Right lobe of liver (tissue), 6 donors: ENCODE data around the gene CCDC122. TPM values are rescaled to one million over a fixed set of nuclear protein-coding genes. Genes with fewer than 3 reads are reported as not detected.

ENCODE experiments used
- ATAC-seq, 4 donors: fragments of 200-7000 bp; cut with Tn5 transposase; one replicate each; pipeline ENCODE4 v1.9.1; 2020; ENCODE audit warnings: mild to moderate bottlenecking in 4 of 4, moderate library complexity in 4 of 4
- DNase-seq, 3 donors: peaks; one replicate each; pipeline ENCODE4 v3.0.0-alpha.2; 2020
- H3K27ac ChIP-seq, 3 donors: fragments of 200-600 bp; one replicate each; pipeline ENCODE4 v1.8.0; 2022
- H3K27me3 ChIP-seq, 2 donors: fragments of 200-600 bp; one replicate each; pipeline ENCODE4 v1.8.0; 2022
- H3K36me3 ChIP-seq, 4 donors: fragments of 200-600 bp; sonication (generic) in 1 of 4; one replicate each; pipeline versions ENCODE4 v1.5.1 to v1.8.0; 2017 to 2022; ENCODE audit warnings: control low read depth in 1 of 4
- H3K4me1 ChIP-seq, 4 donors: fragments of 200-600 bp; sonication (generic) in 1 of 4; one replicate each; pipeline versions ENCODE4 v1.5.1 to v1.8.0; 2017 to 2022; ENCODE audit warnings: control low read depth in 1 of 4
- H3K4me3 ChIP-seq, 3 donors: fragments of 200-600 bp; one replicate each; pipeline ENCODE4 v1.8.0; 2022
- H3K9me3 ChIP-seq, 4 donors: fragments of 200-600 bp; sonication (generic) in 1 of 4; one replicate each; pipeline versions ENCODE4 v1.5.1 to v1.8.0; 2017 to 2022; ENCODE audit warnings: control low read depth in 1 of 4
- POLR2A ChIP-seq: fragments of 450-650 bp; IDR thresholded peaks from one replicate; pipeline ENCODE4 v1.6.1; 2017; ENCODE audit warnings: antibody characterized with exemption, mild to moderate bottlenecking
- WGBS: methylation state at CpG from one replicate; pipeline ENCODE4 v1.1.6; 2018; ENCODE audit warnings: low coverage, low lambda C conversion rate; ENCODE audit not compliant: insufficient coverage; ENCODE audit errors: missing lambda C conversion rate; 5-methylcytosine and 5-hydroxymethylcytosine counted together
- intact Hi-C, 2 donors: fragments of 100-400 bp; cut with DNase I; formaldehyde crosslinking; loops; one replicate each; pipeline versions ENCODE4 v1.11.2 to v1.14.1; 2022
- total RNA-seq, 6 experiments: library from RNA; depleted of rRNA in 2 of 6; stranded (reverse); fragments of >200 nt in 2 of 6; fragmentation: NEBNext Ultra II Directional in 3 of 6; extraction: Animal tissue kit (Norgen Biotek cat#: 25700) in 3 of 6; gene quantifications; one replicate each; pipeline versions ENCODE4 v1.1.0 to v1.2.4, GENCODE V29; 2016 to 2023
- TF ChIP-seq, protein P1 (sequence below), 4 donors: fragments of 200-600 bp in 3 of 4; fragments of 450-650 bp in 1 of 4; IDR thresholded peaks; one replicate each; pipeline versions ENCODE4 v1.5.1 to v1.8.0; 2016 to 2022; ENCODE audit warnings: antibody characterized with exemption in 4 of 4, mild to moderate bottlenecking in 2 of 4
- donor health status: DM: no; HTN: yes; CAD: no.
- donor health status: DM: no; HTN: no; CAD: no.
- donor health status: DM: no; HTN: no; CAD: no.
- donor health status: DM: no; HTN: yes; CAD: no.
- donor health status: DM: no; HTN: yes; CAD: no.

The CCDC122 gene
- total RNA-seq, 6 experiments from 2014 or later: 1.7 to 4.9 (median 3.1) TPM

DNA sequence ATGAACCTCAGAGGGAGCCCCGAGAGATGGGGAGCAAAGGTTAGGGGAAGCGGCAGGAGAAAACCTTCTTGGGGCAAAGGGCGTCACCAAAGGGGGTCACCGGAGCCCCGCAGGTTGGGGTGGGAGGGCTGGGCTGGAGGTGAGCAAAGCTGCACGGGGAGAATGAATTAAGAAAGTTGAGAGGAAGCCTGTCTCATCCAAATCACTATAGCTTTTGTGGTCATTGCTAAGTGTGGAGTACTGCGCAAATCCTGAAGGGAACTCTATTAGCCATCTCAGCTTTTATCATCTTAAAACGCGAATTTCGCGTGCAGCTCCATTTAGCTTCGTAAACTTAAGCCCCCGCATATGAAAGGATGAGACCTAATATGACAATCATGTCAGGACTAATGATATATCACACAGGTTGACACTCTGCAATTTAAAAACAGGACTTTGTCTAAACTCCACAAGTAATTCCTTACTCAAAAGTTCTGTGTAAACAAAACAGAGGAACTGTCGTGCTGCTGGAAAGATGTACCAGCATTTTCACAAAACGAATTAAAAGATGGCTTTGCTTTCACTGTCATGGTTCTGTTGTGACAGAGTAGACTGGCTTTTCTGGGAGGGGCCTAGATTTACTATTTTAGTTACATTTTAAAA is 795 bp upstream of the CCDC122 start:
- intact Hi-C loops: no loop called here
- WGBS: 42% methylated on average over 15 of the region's 15 CpGs
- TF ChIP-seq POLR2A: no peak
- TF ChIP-seq, protein P1, sequence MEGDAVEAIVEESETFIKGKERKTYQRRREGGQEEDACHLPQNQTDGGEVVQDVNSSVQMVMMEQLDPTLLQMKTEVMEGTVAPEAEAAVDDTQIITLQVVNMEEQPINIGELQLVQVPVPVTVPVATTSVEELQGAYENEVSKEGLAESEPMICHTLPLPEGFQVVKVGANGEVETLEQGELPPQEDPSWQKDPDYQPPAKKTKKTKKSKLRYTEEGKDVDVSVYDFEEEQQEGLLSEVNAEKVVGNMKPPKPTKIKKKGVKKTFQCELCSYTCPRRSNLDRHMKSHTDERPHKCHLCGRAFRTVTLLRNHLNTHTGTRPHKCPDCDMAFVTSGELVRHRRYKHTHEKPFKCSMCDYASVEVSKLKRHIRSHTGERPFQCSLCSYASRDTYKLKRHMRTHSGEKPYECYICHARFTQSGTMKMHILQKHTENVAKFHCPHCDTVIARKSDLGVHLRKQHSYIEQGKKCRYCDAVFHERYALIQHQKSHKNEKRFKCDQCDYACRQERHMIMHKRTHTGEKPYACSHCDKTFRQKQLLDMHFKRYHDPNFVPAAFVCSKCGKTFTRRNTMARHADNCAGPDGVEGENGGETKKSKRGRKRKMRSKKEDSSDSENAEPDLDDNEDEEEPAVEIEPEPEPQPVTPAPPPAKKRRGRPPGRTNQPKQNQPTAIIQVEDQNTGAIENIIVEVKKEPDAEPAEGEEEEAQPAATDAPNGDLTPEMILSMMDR (IDR thresholded peaks at IDR 0.05): peak in 1 of 4 donors; percentile 12

DNA sequence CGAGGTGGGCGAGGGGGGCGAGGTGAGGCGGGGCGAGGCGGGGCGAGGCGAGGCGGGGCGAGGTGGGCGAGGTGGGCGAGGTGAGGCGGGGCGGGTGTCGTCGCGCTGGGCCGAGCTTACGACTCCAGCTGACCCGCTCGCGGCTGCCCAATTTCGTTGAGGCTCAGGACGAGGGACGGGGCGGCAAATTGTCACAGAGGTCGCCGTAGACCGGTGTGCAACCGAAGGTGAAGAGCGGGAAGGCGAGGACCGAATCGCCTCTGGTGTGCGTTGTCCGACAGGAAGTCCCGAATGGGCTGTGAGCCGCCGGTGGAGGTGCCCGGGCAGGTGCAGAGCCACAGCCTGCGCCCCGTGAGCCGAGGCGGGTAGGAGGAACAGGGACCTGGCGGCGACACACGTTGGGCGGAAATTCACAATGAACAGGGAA is 228 bp upstream of the CCDC122 start, which contains the start of gene LACC1:
Gene LACC1, plus strand, starts transcription at position 150 of the 427 bp plus-strand sequence. CDS start 1,082 bp downstream, outside the sequence.
- no peaks in the 10 kb centered on the region for H3K36me3 ChIP-seq
- TF ChIP-seq, protein P1 (IDR thresholded peaks at IDR 0.05): no peak
- TF ChIP-seq POLR2A: no peak
- peak; percentile 81 to 88 (median 84) for ATAC-seq
- H3K27me3 ChIP-seq: no peaks in the 10 kb centered on the region
- peak within 1 kb of the TSS; percentile 67 to 77 (median 77) for H3K4me3 ChIP-seq
- WGBS: 0% methylated on average over 17 of the region's 48 CpGs
- no peaks in the 10 kb centered on the region for H3K9me3 ChIP-seq
- peaks cover 0 to 9% (median 4%) of the 10 kb centered on the region in 4 donors for H3K4me1 ChIP-seq
- intact Hi-C loops: no loop called here
- peak within 1 kb of the TSS; percentile 89 to 95 (median 92) for H3K27ac ChIP-seq
- DNase-seq: peak in 1 of 3 donors; percentile 68

More for the DNA sequence above, 795 bp upstream of the CCDC122 start:
- peaks cover 0 to 9% (median 4%) of the 10 kb centered on the region in 4 donors for H3K4me1 ChIP-seq
- H3K36me3 ChIP-seq: no peaks in the 10 kb centered on the region
- DNase-seq: no peak
- H3K27ac ChIP-seq: peak overlapping the region; percentile 89 to 95 (median 92)
- H3K9me3 ChIP-seq: no peaks in the 10 kb centered on the region
- no peaks in the 10 kb centered on the region for H3K27me3 ChIP-seq
- peak overlapping the region; percentile 67 to 77 (median 77) for H3K4me3 ChIP-seq
- no peak for ATAC-seq

DNA sequence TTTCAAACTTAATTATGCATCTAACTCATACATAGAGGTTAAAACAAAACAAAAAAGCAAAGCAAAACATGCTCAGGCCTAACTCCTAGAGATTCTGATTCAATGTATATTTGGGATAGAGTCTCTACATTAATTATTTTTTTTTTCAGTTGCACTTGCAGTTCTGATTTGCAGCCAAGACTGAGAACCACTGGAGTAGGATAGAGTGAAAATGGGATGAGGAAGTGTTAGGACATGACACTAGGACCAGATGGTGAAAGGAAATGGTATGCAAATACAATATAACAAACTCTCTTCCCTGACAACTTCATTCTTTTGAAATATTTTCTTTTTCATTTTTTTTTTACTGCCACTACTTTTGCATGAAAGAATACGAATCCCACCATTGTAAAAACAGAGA is 1.8 kb downstream of the CCDC122 start:
- Histone ChIP-seq H3K4me3 (no peak overlapping the region), H3K36me3 (no peaks in the 10 kb centered on the region), H3K4me1 (peaks cover 0 to 9% (median 4%) of the 10 kb centered on the region in 4 donors), H3K9me3 (no peaks in the 10 kb centered on the region), H3K27ac (no peak overlapping the region), H3K27me3 (no peaks in the 10 kb centered on the region)
- 81% methylated on average over 1 of the region's 1 CpG for WGBS
- ATAC-seq: no peak
- no peak for DNase-seq
- intact Hi-C loops: no loop called here
- no peak for TF ChIP-seq POLR2A
- TF ChIP-seq, protein P1 (IDR thresholded peaks at IDR 0.05): no peak

DNA sequence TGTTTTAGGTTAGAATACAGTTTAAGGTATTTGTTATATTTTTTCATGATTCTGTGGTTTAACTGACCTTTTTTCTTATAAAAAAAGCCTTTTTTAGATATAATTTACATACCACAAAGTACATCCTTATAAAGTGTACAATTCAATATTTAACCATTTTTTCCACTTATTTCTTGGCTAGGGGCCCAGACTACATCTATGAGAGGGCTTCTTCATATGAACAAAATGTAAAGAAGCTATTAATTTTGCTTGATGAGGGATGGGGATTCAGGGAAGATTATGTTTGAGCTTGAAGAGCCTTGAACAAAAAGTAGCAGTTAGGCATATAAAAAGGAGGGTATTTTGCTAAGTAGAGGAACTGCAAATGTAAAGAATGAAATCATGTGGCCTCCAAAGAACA is 2.2 kb downstream of the CCDC122 start:
- DNase-seq (no peak), ATAC-seq (no peak)
- intact Hi-C loops: no loop called here
- TF ChIP-seq, protein P1 (IDR thresholded peaks at IDR 0.05): no peak
- no peak for TF ChIP-seq POLR2A
- no peak overlapping the region for H3K4me3 ChIP-seq
- H3K36me3 ChIP-seq: no peaks in the 10 kb centered on the region
- H3K9me3 ChIP-seq: no peaks in the 10 kb centered on the region
- peaks cover 0 to 9% (median 4%) of the 10 kb centered on the region in 4 donors for H3K4me1 ChIP-seq
- H3K27ac ChIP-seq: no peak overlapping the region
- no peaks in the 10 kb centered on the region for H3K27me3 ChIP-seq
